Measurements from ENCODE around the gene WFDC11. TPM values are rescaled to one million over a fixed set of nuclear protein-coding genes. Genes with fewer than 3 reads are reported as not detected.
"Not testable (repeated sequence)": the region's sequence is repeated elsewhere in the genome, so short reads cannot be mapped to it uniquely, and the experiment has no call there.

The WFDC11 gene
- total RNA-seq = not detected

DNA sequence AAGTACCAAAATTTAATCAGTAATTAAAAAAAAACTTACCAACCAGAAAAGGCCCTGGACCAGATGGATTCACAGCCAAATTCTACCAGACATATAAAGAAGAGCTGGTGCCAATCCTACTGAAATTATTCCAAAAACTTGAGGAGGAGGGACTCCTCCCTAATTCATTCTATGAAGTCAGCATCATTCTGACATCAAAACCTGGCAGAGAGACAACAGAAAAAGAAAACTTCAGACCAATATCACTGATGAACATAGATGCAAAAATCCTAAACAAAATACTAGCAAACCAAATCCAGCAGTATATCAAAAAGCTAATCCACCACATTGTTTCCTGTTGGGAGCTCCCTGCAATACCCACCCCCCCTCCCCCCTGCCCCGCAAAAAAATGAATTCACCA lies at the start of gene WFDC11:
WFDC11 (minus strand) TSS at position 101 of the 400 bp plus-strand sequence. CDS start 19,639 bp downstream, outside the sequence.
- CTCF ChIA-PET = no interaction called here

GRCh38 chr20:45716141-45716688 lies 46.2 kb upstream of the WFDC11 start:
- CTCF ChIA-PET = interaction anchor here (0.6 kb wide), 1 partner anchor 1254 kb away, joined by 4 read pairs; no protein-coding TSS in a partner anchor
- POLR2A ChIA-PET = not testable (repeated sequence)

More for the DNA sequence above, at the start of gene WFDC11:
- POLR2A ChIA-PET = no interaction called here

- CTCF ChIA-PET = interaction anchor here (1.2 kb wide), 1 partner anchor 66 kb away, joined by 3 read pairs; no protein-coding TSS in a partner anchor
- POLR2A ChIA-PET = no interaction called here
These were observed 35.1 kb upstream of the WFDC11 start, which contains the start of gene WFDC10B for GRCh38 chr20:45704969-45705637. WFDC10B (minus strand) TSS chr20:45705019; CDS start chr20:45685992, 19,027 bp downstream.

GRCh38 chr20:45701873-45702272 lies 31.8 kb upstream of the WFDC11 start, which contains the start of gene WFDC13:
WFDC13 (plus strand) TSS chr20:45702038; CDS start chr20:45702124, 86 bp downstream.
- CTCF ChIA-PET = no interaction called here

GRCh38 chr20:45701104-45701503 lies 31.1 kb upstream of the WFDC11 start:
- POLR2A ChIA-PET = no interaction called here
- CTCF ChIA-PET = no interaction called here

More at GRCh38 chr20:45701873-45702272, 31.8 kb upstream of the WFDC11 start, which contains the start of gene WFDC13:
- POLR2A ChIA-PET = no interaction called here

- ChIA-PET CTCF (no interaction called here), POLR2A (no interaction called here)
These were observed 25.5 kb upstream of the WFDC11 start for GRCh38 chr20:45695496-45695895.

GRCh38 chr20:45693346-45693745 lies 23.3 kb upstream of the WFDC11 start:
- POLR2A ChIA-PET, CTCF ChIA-PET: not testable (repeated sequence)

GRCh38 chr20:45685896-45686295 lies 15.9 kb upstream of the WFDC11 start:
- ChIA-PET CTCF (interaction anchor here (0.7 kb wide), 1 partner anchor 129 kb away, joined by 3 read pairs; no protein-coding TSS in a partner anchor), POLR2A (no interaction called here)

GRCh38 chr20:45679650-45680049 lies 9.6 kb upstream of the WFDC11 start:
- CTCF ChIA-PET = no interaction called here
- POLR2A ChIA-PET = no interaction called here

DNA sequence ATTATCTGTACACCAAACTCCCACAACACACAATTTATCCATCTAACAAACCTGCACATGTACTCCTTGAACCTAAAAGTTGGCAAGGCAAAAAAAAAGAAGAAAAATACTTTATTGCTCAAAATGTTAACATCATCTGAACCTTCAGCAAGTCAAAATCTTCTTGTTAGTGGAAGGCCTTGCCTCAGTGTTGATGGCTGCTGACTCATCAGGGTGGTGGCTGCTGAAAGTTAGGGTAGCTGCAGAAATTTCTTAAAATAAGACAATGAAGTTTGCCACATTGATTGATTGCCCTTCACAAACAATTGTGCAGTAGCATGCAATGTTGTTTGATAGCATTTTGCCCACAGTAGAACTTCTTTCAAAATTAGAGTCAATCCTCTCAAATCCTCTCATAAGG lies 2.7 kb upstream of the WFDC11 start:
- POLR2A ChIA-PET = no interaction called here
- CTCF ChIA-PET = no interaction called here

GRCh38 chr20:45657038-45657437 lies 13.0 kb downstream of the WFDC11 start:
- POLR2A ChIA-PET, CTCF ChIA-PET: not testable (repeated sequence)

GRCh38 chr20:45651726-45652125 lies 18.3 kb downstream of the WFDC11 start:
- POLR2A ChIA-PET, CTCF ChIA-PET: not testable (repeated sequence)

DNA sequence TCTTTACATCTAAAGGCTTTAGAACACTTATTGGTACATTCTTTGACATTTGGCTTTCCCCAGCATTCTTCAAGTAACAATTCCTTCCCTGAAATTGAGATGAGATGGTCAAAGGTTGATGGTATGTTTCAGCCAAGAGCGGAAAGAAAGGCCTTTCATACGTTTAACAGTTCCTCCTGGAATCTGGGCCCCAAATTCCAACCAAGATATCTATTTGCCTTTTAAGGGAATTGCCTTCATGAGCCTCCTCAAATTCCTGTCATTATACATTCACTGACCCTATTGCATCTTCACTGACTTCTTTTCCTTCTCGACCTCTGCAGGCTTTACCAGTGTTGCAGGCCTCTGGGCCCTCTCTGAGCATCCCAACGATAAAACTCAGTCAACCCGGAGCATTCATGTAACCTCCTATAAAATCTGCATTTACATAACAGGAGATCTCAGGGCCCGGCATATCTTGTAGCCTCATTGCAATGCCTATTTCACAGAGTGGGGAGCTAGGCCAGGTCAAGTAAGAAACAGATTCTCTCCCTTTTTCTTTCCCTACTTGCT lies 20.7 kb downstream of the WFDC11 start:
- ChIA-PET CTCF (no interaction called here), POLR2A (no interaction called here)

- ChIA-PET CTCF (no interaction called here), POLR2A (no interaction called here)
These were observed 22.5 kb downstream of the WFDC11 start for GRCh38 chr20:45647441-45648050.

GRCh38 chr20:45646875-45647274 lies 23.2 kb downstream of the WFDC11 start:
- ChIA-PET CTCF (no interaction called here), POLR2A (no interaction called here)

DNA sequence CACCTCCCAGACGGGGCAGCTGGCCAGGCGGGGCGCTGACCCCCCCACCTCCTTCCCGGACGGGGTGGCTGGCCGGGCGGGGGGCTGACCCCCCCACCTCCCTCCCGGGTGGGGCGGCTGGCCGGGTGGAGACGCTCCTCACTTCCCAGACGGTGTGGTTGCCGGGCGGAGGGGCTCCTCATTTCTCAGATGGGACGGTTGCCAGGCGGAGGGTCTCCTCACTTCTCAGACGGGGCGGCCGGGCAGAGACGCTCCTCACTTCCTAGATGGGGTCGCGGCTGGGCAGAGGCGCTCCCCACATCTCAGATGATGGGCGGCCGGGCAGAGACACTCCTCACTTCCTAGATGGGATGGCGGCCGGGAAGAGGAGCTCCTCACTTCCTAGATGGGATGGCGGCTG lies 24.2 kb downstream of the WFDC11 start:
- CTCF ChIA-PET, POLR2A ChIA-PET: not testable (repeated sequence)

DNA sequence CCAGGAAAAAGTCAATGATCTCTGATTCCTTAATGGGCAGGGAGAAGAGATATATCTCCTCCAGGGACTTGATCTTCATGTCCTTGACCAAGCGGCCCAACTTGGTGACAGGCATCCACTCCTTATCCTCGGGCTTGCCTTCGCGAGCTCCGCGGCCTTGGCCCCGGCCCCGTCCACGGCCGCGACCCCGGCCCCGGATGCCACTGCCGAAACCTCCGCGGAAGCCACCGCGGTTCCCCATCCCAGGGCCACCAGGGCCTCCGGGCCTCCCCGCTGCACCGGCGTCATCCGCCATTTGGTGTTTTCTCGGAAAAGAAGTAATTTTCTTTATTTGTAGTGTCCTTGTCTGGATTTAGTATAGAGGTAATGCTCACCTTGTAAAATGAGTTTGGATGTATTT lies 29.0 kb downstream of the WFDC11 start:
- POLR2A ChIA-PET, CTCF ChIA-PET: not testable (repeated sequence)

DNA sequence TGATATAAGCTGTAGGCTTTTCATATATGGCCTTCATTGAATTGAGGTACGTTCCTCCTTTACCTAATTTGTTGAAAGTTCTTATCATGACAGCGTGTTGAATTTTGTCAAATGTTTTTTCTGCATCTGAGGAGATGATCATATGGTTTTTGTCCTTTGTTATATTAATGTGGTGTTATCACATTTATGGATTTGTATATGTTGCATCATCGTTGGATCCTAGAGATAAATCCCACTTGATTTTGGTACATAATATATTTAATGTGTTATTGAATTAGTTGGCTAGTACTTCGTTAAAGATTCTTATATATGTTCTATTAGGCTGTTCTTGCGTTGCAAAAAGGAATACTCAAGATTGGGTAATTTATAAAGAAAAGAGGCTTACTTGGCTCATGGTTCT lies 30.4 kb downstream of the WFDC11 start:
- POLR2A ChIA-PET = no interaction called here
- CTCF ChIA-PET = no interaction called here

GRCh38 chr20:45636513-45636912 lies 33.5 kb downstream of the WFDC11 start:
- POLR2A ChIA-PET = no interaction called here
- CTCF ChIA-PET = interaction anchor here (0.9 kb wide), 1 partner anchor 134 kb away, joined by 3 read pairs; no protein-coding TSS in a partner anchor

- ChIA-PET POLR2A (no interaction called here), CTCF (interaction anchor here (0.9 kb wide), 1 partner anchor 11 kb away, joined by 3 read pairs; no protein-coding TSS in a partner anchor)
These were observed 38.9 kb downstream of the WFDC11 start, which contains the start of gene WFDC9 for GRCh38 chr20:45631184-45631583. WFDC9 (minus strand) TSS chr20:45631284; CDS start chr20:45610181, 21,103 bp downstream.

DNA sequence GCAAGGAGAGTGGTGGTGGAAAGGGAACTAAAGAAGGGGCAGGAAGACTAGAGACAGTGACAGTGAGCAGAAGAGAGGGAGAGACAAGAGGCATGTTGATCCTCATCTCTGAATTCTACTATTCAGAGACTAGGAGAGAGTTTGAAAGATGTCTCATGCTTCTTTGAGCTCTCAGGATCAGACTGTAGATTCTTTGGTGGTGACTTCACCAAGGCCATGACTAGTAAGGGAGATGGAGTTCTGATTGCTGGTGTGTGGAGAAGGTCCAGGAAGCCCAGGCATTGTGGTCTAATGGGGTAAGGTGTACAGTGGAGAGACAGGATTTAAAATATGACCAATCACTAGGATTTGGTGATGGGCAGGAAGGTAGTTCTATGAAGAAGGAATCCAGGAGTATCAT lies 39.7 kb downstream of the WFDC11 start:
- ChIA-PET CTCF (interaction anchor here (0.9 kb wide), 1 partner anchor 12 kb away, joined by 3 read pairs; no protein-coding TSS in a partner anchor), POLR2A (no interaction called here)

Measured in activated CD8-positive, alpha-beta memory T cell treated with anti-CD3 and anti-CD28 coated beads for 36 hours (primary cell).